ENCODE measurements around the gene MED20.

DNA sequence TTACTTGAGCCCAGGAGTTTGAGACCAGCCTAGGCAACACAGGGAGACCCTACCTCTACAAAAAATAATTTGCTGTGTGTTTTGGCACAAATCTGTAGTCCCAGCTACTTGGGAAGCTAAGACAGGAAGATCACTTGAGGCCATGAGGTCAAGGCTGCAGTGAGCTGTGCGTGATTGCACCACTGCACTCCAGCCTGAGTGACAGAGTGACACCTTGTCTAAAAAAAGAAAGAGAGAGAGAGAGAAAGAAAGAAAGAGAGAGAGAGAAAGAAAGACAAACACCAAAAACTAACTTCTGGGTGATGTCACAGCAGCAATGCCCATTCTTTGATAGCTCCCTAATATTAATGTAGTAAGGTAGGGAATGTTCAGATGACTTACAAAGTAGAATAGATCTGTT, 46.2 kb downstream of the MED20 start:
- TF ChIP-seq SP1 (IDR thresholded peaks at IDR 0.05; ENCODE audit: low read depth) (no peak), SIN3A (IDR thresholded peaks at IDR 0.05; ENCODE audit: low read depth) (no peak), JUND (IDR thresholded peaks at IDR 0.05) (no peak)
